GM18505 (cell line): ENCODE results near the gene FXYD3.
A peak's percentile ranks its signal among the peaks of the same experiment; 100 is the strongest.

Experiments used
- ATAC-seq: cut with Tn5 transposase; IDR thresholded peaks from one replicate; pipeline ENCODE4 v1.9.1; 2021; ENCODE audit not compliant: unreplicated experiment
- POLR2A ChIP-seq: IDR thresholded peaks from 4 replicates; pipeline ENCODE4 v1.6.1; 2011; ENCODE audit warnings: borderline replicate concordance; ENCODE audit not compliant: insufficient read depth, insufficient read length; ENCODE audit errors: extremely low read depth

FXYD3 gene

DNA sequence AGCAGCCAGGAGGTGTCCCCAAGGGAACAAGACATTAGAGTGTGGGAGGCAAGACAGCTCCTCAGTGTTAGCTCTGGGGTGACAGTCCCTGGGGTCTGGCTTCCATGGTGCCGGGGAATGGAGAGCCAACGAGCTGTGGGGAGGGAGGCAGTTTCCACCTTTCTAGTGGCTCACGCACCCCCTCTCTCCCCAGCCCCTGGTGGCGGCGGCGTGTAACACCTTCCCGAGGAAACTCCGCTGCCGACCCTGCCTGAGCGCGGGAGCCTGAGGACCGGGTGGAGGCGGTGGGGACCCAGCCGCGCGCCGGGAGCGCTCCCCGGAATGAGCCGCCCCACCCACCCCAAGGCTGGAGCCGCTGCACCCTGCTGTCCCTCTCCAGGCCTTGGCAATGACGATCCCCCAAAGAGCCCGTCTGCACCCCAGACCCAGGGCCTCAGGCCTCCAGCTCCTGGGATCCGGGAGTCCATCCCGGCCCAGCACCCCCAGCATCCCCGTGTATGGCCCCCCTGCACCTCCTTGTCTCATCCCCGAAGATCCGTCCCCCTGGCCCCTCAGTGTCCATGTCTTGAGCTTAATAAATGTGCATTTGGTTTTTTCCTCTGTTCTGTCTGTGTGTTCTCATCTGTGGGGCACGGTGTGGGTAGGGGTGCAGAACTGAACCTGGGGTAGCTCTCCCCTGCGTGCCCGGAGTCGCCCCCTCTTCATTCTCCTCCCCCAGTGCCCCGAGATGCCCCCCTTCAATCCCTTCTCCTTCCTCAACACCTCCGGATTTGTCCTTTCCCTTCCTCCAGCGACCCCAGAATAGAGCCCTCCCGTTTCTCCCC is 38.3 kb downstream of the FXYD3 start:
- no peak for ATAC-seq
- TF ChIP-seq POLR2A = no peak

- no peak for ATAC-seq
- no peak for TF ChIP-seq POLR2A
Observed at GRCh38 chr19:35154525-35155406, 39.1 kb downstream of the FXYD3 start, which contains the start of gene FXYD5. FXYD5 (plus strand) TSS chr19:35154735; CDS start chr19:35155551, 816 bp downstream.

- peak; percentile 31 for TF ChIP-seq POLR2A
- ATAC-seq = no peak
Observed at GRCh38 chr19:35155441-35155840, 39.8 kb downstream of the FXYD3 start.

DNA sequence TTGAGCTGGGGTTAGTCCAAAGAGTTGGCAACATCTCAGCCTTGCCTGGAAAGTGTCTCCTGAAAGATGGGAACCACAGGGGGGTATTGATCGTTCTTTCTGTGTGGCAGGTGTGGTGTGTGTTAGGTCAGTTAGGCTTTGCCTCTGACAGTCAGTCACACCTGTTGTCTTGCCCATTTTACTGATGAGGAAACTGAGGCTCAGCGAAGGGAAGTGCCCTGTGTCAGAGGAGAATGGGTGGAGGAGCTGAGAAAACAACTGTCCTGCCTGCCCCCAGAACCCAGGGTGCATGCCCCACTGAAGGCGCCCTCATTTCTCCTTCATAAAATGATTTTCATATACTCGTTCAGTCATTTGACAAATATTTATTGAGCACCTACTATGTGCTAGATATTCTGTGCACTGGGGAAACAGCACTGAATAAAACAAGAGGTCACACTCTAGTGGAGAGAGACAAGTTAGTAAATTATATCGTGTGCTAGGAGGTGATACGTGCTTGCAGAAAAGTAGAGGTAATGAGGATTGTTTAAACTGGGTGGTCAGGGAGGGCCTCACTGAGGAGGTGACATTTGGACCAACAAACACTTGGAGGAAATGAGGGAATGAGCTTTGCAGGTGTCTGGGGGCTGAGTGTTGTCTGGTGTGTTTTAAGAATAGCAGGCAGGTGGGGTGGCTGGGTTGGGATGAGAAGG is 40.5 kb downstream of the FXYD3 start:
- no peak for TF ChIP-seq POLR2A

GRCh38 chr19:35156673-35157014 is 41.0 kb downstream of the FXYD3 start:
- TF ChIP-seq POLR2A = no peak
- ATAC-seq = no peak

More for the DNA sequence above, 40.5 kb downstream of the FXYD3 start:
- ATAC-seq = no peak

DNA sequence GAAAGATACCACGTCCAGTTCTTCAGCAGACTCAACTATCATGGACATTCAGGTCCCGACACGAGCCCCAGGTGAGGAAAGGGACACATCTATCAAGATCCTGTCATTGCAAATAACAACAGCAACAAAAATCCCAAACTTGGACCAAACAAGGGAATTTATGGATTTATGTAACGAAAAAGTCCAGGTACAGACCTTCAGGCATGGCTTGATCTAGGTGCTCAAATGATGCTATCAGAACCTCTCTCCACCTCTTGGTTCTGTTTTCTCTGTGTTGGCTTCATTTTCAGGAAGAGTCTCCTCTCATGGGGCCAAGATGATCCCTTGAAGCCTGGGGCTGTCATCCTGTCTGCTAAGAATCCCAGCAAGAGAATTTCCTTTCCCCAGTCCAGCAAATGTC is 41.8 kb downstream of the FXYD3 start:
- ATAC-seq = no peak
- no peak for TF ChIP-seq POLR2A

- ATAC-seq = no peak
- no peak for TF ChIP-seq POLR2A
Observed at GRCh38 chr19:35159606-35160005, 44.0 kb downstream of the FXYD3 start.

- no peak for TF ChIP-seq POLR2A
- ATAC-seq = no peak
Observed at GRCh38 chr19:35160629-35161433, 45.2 kb downstream of the FXYD3 start.

DNA sequence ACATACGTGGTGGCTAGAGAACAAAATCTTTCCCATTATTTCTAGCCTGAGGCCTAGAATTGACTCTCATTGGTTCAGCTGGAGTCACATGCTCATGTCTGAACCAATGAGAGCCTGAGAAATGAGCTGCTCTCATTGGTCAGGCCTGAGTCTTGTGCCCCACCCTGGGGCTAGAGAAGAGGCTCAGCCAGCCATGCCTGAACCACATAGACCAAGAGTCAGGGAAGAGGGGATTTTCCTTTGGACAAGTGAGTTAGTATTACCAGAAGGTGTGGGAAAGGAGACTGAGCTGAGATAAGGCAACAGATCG is 45.8 kb downstream of the FXYD3 start:
- no peak for TF ChIP-seq POLR2A
- ATAC-seq = no peak

DNA sequence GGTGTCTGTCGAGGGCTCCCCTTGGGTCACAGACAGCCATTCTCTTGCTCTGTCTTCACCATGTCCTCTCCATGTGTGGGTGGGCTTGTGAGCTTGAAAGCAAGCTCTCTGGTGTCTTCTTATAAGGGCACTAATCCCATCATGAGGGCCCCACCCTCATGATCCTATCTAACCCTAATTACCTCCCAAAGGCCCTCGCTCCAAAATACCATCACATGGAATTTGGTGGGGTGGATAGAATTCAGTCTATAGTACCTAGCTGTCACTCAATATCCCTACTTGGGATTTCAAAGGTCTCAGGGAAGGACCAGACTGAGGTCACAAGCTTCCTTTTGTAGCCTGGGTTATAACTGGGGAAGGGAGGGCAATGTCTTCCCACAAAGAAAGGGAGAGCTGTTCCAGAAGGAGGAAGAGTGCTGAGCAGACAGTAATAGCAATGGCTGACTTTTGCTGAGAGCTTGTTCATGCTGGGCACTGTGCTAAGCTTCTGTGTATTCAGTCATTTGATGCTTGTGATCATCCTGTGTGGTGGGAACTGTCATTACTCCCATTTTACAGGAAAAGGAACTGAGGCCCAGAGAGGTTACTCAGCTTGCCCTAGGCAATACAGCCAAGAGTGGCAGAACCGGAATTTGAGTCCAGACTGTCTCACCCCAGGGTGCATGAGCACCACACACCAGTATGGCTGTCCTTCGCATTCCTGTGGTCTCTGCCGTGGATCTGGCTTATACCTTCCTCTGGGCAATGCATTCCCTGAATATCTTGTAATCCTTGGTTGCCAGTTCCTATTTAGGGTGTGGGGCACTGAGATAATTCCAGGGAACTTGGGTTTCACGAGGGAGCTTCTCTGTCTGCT is 47.1 kb downstream of the FXYD3 start:
- ATAC-seq = no peak
- TF ChIP-seq POLR2A = no peak

DNA sequence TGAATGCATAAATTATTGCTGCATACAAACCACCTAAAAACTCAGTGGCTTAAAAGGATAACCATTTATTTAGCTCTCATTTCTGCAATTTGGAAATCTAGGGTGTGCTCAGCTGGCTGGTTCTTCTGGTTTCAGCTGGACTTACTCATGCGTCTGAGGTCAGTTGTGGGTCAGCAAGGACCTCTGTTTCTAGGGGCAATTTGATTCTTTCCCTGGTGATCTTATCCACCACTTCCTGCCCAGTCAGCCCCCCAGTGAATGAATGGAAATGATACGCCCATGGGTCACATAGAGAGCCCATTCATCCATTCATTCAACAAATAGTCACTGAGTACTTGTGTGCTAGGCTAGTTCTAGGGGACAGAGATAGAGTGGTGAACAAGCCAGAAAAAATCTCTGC is 48.8 kb downstream of the FXYD3 start:
- TF ChIP-seq POLR2A = no peak
- ATAC-seq = no peak

DNA sequence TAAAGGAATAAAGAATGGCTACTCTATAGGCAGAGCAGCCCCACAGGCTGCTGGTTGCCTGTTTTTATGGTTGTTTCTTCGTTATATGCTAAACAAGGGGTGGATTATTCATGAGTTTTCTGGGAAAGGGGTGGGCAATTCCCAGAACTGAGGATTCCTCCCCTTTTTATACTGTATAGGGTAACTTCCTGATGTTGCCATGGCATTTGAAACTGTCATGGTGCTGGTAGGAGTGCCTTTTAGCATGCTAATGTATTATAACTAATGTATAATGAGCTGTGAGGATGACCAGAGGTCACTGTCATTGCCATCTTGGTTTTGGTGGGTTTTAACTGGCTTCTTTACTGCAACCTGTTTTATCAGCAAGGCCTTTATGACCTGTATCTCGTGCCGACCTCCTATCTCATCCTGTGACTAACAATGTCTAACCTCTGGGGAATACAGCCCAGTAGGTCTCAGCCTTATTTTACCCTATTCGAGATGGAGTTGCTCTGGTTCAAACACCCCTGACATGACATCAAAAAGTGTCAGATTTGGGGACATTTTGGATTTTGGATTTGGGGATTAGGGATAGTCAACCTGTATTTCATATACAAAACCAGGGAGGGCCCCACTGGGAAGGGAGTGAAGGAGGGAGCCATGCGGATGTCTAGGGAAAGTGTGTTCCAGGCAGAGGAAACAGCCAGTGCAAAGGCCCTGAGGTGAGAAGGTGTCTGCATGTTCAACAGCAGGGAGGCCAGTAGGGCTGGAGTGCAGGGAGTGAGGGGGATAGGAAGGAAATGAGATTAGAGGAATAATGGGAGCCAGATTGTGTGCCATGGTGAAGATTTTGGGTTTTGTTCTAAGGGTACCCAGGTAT is 49.8 kb downstream of the FXYD3 start:
- no peak for ATAC-seq
- no peak for TF ChIP-seq POLR2A
